ENCODE data around the gene DRAP1.

DRAP1 gene

DNA sequence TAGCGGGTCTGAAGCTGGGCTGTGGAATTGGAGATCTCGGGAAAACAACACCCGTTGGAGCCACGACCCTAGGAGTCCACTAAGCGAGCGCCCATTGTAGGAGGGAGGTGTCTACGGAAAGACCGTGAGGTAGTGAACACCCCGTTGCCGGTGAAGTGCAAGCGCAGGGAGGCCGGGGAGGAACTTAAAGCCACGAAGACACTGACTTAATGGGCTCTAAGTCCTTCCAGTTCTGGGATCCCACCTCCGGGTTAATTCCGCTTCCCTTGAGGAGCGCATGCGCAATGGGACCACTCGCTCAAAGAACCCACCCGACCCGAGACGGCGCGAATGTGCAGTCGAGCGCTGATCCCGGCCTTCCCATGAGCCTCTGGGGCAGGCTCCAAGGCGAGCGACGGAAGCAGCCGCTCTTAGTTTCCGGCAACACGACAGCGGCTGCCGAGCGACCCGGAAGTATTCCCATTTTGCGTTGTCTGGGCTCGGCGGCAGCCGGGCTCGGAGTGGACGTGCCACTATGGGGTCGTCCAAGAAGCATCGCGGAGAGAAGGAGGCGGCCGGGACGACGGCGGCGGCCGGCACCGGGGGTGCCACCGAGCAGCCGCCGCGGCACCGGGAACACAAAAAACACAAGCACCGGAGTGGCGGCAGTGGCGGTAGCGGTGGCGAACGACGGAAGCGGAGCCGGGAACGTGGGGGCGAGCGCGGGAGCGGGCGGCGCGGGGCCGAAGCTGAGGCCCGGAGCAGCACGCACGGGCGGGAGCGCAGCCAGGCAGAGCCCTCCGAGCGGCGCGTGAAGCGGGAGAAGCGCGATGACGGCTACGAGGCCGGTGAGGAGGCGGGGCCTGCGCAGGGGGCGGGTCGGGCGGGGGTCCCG, 42.3 kb downstream of the DRAP1 start, which contains the start of gene SART1:
Gene SART1, plus strand, starts transcription at position 468 of the 874 bp plus-strand sequence. Its CDS starts 47 bp downstream, at position 515.
- peak; percentile 95 for DNase-seq (ENCODE audit: low read depth)

GRCh38 chr11:65962141-65962564, 42.9 kb downstream of the DRAP1 start:
- no peak for DNase-seq (ENCODE audit: low read depth)

GRCh38 chr11:65964906-65965305, 45.7 kb downstream of the DRAP1 start:
- DNase-seq (ENCODE audit: low read depth), result no peak

- no peak for DNase-seq (ENCODE audit: low read depth)
These were observed 46.9 kb downstream of the DRAP1 start for GRCh38 chr11:65965986-65966762.

DNA sequence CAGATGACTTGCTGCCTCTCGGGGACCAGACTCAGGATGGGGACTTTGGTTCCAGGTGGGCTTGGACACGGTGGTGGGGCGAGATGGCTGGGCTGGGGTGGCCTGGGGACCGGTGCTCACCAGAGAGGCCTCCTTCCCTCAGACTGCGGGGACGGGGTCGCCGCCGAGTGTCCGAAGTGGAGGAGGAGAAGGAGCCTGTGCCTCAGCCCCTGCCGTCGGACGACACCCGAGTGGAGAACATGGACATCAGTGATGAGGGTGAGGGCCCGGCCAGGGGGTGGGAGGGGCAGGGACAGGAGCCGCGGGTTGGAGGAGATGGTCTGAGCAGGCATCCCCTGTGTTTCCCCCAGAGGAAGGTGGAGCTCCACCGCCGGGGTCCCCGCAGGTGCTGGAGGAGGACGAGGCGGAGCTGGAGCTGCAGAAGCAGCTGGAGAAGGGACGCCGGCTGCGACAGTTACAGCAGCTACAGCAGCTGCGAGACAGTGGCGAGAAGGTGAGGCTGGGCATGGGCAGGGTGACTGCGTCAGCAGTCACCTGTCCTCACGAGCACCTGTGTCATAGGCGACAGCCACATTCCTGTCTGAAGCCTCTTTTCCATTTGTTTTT, 48.2 kb downstream of the DRAP1 start:
- DNase-seq (ENCODE audit: low read depth), result no peak

- no peak for DNase-seq (ENCODE audit: low read depth)
These were observed 49.6 kb downstream of the DRAP1 start for GRCh38 chr11:65968600-65969482.

Data from activated T-cell treated with anti-CD3 and anti-CD28 coated beads for 24 hours (primary cell).